CD4-positive, alpha-beta T cell treated with Interleukin-17A for 4 hours (primary cell): ENCODE results near the gene S100A6.
"Not testable (repeated sequence)": the region's sequence is repeated elsewhere in the genome, so short reads cannot be mapped to it uniquely, and the experiment has no call there.

Source experiments
- DNase-seq: peaks from one replicate; pipeline ENCODE4 v3.0.0-alpha.2; 2020; ENCODE audit warnings: mixed read lengths

S100A6 gene

DNA sequence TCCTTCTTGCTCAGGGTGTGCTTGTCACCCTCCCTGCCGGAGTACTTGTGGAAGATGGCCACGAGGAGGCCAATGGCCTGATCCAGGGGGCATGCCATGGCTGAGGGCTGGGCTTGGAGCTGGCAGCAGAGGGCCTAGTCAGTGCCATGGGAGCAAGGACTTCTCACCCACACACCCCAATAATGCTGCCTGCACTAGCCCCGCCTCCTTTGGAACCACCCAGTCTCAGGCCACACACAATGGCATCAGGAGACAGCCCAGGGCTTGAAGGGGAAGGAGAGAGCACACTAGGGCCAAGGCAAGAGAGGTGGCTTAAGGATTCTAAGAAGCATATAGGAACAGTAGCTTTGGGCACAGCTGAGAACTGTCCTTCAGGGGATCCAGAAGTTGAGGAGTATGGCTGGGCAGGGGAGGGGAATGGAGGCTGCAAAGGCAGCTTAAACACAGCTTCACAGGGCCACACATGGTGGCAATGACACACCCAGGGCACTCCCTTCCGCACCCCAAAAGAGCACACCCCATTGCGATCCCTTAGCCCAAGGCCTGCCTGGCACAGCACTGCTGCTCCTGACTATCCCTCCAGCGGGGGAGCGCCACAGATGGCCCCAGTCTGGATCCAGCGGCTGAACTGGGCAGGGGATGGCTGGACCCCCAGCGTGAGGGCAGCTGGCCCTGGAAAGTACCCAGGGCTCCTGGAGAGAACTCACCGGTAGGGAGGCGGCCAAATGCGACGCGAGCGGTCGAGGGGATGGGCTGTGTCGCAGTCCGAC is at the start of gene S100A6:
Gene S100A6 (minus strand): TSS at position 750 of the 770 bp plus-strand sequence. CDS start 652 bp downstream, at position 98.
- DNase-seq, result peak; percentile 64

DNA sequence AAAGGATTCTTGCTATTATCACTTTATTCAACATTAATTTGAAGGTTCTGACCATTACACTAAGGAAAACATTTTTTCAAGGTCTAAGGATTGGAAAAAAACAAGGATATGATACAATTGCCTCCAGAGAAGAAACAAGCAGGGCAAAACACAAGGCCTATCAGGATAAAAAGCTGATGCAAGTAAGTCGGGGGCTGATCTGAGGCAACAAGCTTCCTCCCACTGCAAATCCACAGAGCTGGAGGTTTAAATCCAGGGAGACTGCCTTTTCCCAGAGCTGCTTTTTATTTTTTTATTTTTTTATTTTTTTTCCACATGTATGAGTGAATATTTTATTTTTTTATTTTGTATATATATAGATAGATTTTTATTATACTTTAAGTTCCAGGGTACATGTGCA is 49.2 kb upstream of the S100A6 start:
- DNase-seq, result no peak

DNA sequence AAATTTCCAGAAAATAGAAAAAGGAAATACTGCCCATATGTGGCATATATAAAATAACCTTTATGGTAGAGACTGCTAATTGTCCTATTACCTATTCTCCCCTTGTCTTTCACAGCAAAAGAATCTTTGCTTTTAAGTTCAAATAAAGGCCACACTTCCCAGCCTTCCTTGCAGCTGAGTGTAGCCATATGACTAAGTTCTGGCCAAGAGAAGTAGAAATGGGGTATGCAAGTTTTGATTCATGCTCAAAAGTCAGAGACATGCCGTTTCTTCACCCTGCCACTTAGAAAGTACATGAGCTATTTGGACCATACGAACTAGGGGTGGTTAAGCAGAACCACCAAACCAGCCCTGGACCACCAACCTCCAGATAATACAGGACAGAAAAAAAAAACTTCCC is 48.2 kb upstream of the S100A6 start:
- DNase-seq, result no peak

DNA sequence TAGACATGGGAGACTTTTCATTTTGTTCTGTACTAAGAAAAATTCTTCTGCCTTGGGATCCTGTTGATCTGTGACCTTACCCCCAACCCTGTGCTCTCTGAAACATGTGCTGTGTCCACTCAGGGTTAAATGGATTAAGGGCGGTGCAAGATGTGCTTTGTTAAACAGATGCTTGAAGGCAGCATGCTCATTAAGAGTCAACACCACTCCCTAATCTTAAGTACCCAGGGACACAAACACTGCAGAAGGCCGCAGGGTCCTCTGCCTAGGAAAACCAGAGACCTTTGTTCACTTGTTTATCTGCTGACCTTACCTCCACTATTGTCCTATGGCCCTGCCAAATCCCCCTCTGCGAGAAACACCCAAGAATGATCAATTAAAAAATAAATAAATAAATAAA is 47.7 kb upstream of the S100A6 start:
- DNase-seq, result not testable (repeated sequence)

DNA sequence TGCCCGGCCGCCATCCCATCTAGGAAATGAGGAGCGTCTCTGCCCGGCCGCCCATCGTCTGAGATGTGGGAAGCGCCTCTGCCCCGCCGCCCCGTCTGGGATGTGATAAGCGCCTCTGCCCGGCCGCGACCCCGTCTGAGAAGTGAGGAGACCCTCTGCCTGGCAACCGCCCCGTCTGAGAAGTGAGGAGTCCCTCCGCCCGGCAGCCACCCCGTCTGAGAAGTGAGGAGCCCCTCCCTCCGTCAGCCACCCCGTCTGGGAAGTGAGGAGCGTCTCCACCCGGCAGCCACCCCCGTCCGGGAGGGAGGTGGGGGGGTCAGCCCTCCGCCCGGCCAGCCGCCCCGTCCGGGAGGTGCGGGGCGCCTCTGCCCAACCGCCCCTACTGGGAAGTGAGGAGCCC is 47.0 kb upstream of the S100A6 start:
- DNase-seq, result not testable (repeated sequence)

DNA sequence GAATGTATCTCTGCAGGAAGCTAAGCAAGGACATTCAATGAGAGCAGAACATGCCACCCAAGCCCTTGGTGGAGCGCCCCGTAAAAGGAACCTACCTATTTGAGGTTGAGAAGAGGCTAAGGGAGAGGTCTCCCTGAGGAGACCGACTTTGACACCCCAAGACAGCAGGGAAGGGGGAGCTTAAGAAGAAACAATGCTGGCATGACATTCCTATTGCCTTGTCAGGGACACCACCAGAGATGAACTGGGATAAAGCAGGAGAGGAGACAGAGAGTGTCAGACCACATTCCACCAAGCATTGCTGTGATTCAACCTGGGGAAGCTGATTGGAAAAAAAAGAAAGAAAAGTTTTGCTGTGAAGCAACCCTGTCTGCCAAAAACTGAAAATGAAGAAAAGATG is 43.1 kb upstream of the S100A6 start:
- no peak for DNase-seq

DNA sequence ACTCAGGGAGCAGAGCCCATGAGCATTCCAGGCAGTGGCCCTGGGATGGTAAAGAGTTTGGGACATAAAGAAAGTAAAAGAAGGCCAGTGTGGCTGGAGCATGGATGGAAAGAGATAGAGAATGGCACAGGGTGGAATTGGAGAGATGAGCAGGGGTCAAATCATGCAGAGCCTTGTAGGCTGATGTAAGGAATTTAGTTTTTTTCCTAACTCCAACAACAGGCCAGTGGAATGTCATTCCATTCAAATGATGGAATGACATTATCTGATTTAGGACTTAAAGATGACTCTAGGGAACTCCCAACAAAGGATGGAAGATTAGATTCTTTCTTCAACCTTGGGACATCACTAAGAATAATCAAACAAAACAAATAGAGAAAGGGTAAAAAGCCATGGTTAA is 42.7 kb upstream of the S100A6 start:
- DNase-seq, result no peak

DNA sequence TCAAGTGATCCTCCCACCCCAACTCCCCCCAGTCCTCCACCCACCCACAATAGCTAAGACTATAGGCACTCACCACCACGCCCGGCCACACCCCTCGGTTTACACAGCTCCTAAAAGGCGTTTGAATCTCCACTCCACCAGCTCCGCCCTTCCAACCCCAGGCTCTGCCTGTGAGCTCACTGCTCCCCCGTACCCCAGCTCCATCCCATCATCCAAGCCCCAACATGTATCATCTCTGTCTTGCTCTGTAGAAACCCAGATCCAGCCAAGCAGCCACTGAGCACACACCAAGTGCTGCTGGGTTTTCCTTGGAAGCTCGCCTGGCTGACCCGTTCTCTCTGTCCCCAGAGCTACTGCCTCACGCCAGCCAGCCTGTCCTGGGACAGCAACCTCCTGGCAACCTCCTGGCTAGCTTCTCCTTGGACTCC is 41.8 kb upstream of the S100A6 start:
- no peak for DNase-seq

DNA sequence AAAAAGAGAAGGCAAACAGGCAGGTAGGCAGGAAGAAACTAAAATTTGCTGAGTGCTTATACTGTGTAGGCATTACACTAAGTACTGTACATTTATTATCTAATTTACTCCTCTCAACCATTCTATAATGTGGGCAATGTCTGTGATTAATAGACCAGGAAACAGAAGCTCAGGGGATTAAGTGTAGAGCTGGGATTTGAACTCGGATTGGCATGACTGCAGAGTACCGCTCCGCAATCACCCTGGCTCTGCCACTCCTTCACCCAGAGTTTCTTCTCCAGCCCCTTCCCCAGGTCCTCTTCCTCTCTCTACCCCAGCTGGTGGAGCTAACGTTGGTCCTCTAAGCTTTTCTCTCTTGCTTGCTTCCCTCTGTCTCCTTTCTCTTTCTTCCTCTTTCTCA is 41.3 kb upstream of the S100A6 start:
- DNase-seq, result no peak

DNA sequence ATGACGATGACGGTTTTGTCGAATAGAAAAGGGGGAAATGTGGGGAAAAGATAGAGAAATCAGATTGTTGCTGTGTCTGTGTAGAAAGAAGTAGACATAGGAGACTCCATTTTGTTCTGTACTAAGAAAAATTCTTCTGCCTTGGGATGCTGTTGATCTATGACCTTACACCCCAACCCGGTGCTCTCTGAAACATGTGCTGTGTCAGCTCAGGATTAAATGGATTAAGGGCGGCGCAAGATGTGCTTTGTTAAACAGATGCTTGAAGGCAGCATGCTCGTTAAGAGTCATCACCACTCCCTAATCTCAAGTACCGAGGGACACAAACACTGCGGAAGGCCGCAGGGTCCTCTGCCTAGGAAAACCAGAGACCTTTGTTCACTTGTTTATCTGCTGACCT is 39.7 kb upstream of the S100A6 start:
- not testable (repeated sequence) for DNase-seq

DNA sequence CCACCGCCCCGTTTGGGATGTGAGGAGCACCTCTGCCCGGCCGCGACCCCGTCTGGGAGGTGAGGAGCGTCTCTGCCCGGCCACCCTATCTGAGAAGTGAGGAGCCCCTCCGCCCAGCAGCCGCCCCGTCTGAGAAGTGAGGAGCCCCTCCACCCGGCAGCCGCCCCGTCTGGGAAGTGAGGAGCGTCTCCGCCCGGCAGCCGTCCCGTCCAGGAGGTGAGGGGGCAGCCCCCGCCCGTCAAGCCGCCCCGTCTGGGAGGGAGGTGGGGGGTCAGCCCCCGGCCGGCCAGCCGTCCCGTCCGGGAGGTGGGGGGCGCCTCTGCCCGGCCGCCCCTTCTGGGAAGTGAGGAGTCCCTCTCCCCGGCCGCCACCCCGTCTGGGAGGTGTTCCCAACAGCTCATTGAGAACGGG is 39.3 kb upstream of the S100A6 start:
- DNase-seq, result not testable (repeated sequence)

DNA sequence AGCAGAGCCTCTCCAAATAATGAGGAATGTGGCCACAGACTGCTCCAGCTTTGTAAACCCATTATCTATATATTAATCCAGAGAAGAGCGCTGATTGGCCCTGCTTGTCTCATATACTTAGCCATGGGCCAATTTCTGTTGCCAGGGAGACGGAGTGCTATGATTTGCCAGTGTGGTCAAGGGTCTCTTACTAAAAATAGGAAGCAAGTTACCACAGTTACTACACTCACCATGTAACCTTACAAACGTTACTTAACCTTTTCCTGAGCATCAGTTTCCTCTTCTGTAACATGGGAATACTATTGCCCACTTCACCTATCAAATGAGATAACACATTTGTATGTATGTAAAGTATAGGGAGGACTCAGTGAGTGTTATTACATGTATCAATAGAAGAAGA is 37.6 kb upstream of the S100A6 start:
- DNase-seq, result no peak

DNA sequence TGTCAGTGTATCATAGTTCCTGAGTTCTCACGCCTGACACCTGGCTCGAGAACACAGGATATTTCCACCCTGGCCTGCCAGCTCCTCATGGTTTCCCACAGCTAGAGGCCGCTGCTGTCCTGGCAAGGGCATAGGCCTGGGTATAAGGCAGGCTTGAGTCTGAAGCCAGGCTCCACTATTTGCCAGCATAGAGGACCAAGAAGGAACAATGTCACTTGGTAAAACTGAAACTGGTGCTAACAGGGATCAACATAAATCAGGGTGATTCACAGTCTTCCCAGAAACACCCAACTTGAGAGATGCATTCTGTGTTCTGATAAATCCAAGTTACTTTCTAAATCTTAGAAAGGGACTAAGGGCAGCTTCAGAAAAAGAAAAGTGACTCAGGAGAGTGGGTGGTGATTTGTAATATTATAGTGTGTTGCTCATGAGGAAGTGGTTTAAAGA is 36.8 kb upstream of the S100A6 start:
- peak; percentile 62 for DNase-seq

DNA sequence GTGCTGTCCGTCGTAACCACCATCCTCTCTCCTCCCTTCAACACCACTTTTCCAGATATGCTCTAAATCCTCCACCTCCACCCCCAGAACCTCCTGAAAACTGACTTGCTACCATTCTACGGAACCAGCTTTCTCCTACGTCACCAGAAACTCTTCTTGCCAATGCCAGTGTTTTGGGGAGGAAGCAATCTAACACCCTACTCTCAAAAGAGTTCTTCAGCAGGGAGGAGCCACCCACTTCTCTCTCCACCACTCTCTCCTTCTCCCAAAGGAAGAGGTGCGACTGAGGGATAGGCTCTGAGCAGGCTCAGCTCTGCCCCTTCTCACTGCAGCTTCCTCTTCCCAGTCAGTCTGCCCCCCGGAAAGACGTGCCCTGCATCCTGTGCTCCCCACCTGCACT is 35.9 kb upstream of the S100A6 start:
- no peak for DNase-seq

DNA sequence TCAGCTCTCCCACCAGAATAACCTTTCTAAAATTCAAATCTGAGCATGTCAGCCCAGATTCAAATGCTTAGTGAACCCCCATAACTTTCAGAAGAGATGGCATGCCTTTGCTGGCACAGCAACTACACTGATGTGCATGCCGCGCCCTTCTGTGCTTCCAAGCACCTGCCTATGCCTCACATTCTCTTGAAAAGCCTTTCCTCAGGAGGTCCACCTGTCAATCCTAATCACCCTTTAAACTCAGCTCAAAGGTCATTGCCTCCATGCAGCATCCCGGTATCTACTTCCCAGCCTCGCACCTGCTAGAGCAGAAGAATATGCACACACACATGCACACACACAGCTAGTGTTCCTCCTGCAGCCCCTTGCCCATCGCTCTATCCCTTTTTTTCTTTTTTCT is 35.1 kb upstream of the S100A6 start:
- no peak for DNase-seq

DNA sequence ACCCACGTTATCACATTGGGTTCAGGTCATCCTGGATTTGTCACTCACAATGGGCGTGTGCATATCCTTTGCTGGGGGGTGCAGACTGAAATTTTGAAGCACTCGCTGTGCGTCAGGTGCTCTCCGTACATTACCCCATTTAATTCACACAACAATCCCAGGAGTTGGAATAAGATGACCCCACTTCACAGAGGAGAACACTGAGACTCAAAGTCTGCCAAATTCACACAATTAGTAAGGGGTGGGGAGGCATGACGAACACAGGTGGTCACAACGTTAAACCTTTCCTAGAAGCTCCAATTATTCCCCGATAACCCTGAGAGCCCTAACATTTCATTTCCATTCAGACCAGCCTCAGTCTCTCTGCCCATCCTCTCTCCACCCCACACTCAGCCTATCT is 33.7 kb upstream of the S100A6 start:
- DNase-seq, result no peak

DNA sequence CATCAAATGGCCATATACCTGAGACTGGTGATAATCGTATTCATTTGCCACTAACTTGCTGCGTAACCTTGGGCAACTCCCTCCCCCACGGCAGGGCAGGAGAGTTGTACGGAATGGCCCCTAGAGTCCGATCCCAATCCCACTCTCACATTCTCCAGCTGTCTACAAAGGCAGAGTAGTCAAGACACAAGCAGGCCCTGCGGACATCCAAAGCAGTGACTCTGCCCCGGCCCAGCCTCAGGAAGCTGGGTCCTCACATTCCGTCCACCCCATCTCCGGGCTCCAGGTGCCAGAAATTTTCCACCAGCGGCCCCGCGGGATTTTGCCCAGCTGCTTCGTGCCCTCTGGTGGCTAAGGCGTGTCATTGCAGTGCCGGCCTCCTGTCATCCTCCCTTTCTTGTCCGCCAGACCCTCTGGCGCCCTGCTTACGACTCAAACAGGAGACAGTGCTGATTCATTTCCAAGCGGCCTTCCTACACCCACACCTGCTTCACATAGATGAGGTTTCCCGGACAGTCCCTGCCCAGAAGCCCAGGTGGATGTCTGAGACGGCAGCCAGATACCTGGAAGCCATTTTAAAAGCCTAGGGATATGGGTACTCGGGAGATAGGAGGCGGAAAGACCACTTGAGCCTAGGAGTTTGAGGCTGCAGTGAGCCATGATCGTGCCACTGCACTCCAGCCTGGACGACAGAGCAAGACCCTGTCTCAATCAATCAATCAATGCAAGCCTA is 32.7 kb upstream of the S100A6 start:
- DNase-seq, result peak; percentile 88

DNA sequence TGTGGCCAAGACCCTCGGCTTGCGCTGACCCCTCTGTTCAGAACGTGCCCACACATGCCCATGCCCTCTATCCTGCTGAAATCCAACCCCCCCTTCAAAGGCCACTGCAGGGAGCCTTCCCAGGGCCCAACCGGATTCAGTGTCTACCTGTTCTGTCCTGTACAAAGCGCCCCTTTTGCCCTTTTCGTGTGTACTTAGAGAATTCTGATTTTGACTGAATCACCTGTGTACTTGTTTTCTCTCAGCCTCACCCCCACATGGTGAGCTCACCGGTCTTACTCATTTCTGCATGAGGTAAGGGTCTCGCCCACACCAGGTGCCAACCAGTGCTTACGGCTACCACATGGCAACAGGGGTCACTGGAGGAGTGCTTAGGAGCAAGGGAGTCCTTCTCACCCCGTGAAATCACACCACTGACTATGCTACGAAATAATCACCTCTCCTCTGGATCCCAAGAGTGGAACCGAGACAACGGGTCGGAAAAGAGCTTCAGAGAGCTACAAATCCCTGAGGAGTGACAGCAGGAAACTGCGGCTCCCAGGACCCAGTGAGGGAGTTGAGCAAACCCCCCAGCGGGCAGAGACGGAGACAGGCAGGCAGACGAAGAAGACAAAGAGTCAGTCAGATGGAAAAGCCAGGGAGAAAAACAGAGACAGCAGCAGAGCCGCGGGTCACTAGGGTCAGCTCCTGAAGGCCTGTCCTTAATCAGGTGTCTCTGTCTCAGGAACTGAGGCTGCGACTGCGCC is 32.0 kb upstream of the S100A6 start:
- DNase-seq, result peak; percentile 34

DNA sequence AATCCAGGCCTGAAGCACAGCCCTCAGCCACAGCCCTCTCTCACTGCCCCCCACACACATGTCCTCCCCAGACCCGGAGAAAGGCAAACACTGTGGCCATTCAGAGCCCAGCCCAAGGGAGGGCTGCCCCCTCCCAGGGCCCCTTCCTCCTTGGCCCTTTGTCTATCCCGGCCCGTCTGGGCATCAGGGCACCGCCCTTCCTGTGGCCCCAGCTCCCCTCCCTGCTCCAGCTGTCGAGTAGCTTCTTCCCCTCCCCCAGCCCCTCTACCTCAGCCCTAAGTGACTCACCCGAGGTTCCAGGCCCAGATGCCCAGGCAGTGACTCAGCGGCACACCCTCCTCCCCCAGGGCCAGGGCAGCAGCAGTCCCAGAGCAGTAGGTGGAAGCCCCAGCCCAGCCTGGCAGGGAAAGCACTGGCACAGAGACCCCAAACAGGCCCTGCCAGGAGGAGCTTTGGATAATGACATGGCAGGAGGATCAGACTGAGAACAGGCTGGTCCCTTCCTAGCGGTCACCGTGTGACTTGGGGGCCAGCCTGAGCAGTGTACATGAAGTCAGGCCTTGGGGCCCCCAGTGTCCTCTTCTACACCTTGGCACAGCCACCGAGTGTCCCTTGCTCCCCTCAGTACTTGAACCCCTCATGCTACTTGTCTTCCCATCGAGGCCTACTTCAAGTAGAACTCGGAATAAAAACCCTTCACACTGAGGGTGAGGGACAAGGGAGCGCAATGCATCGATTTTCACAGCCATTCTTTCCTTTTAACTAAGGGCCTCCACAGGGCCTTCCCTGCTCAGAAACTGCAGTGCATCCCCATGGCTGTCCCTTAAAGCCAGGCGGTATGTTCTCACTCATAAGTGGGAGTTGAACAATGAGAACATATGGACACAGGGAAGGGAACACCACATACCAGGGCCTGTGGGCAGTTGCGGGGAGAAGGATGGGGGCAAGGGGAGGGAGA is 30.9 kb upstream of the S100A6 start:
- DNase-seq, result peak; percentile 94

DNA sequence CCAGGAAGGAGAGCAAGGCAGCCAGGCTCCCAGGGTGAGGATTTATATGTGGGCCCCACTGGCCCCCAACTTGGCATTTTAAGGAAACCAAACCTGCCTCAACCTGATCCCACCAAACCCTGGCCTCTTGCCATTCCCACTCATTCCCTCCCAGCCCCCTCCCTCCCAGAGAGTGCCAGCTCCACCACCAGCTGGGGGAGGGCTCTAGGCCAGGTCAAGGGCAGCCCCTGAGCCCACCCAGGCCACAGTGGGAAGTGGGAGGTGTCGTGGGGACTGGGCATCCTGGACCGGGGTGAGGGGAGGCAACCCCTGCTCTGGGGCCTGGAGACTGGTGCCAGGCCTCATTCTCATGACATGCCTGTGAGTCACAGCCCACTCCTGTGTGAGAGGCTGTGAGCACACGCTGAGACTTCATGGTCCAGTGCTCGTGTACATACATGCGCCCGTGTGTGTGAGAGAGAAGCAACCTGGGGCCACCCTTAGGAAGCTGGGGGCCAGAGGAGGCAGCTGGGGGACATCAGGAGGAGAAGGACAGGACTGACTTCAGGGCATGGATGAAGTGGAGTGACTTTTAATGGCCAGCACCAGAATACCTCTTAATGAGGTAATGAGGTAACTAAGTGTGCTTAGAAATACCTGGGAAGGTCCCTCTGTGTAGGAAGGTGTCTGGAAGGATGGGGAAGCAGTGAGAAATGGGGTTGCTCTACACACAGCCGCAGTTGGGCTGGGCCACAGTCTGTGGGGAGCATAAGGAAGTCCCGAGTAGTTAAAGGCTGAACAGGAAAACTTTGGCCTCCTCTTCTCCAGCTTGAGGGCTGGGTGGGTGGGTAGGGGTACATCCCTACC is 30.0 kb upstream of the S100A6 start, which contains the start of gene S100A2:
Gene S100A2 (minus strand): TSS at position 316 of the 846 bp plus-strand sequence. CDS start 1,967 bp downstream, outside the sequence.
- peak; percentile 71 for DNase-seq

DNA sequence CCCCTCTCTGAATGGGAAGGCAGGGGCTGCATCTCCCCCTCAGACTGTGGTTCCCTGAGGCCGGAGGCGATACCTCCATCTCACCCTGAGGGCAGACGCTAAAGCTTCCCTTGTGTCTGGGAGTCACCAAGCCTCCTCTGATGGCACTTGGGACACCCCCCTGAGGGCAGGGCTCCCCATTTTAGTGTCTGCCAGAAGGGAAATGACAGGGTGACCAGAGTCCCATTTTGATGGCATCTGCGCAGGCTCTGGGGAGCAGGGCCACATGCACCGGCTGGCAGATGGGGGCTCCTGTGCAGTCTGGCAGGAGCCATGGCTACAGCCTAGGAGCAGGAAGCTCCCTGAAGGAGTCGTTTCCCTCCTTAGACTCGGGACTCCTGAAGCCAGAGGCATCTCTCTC is 28.2 kb upstream of the S100A6 start:
- no peak for DNase-seq
